Gastroesophageal sphincter (tissue), 4 donors: Measurements from ENCODE around the gene ZDHHC16. TPM values are rescaled to one million over a fixed set of nuclear protein-coding genes. Genes with fewer than 3 reads are reported as not detected.

Experiments used
- ATAC-seq: fragments of 150-250 bp; one replicate; pipeline ENCODE4 v1.9.1; 2016; ENCODE audit warnings: mild to moderate bottlenecking, moderate library complexity
- H3K27ac ChIP-seq, 4 donors: fragments of 200-600 bp; sonication (generic) in 3 of 4; 1 replicate in 3 of 4; 2 replicates in 1 of 4; pipeline ENCODE4 v1.5.1; 2016 to 2019
- H3K27me3 ChIP-seq: fragments of 200-600 bp; sonication (generic); one replicate; pipeline ENCODE4 v1.5.1; 2019
- H3K36me3 ChIP-seq, 2 donors: fragments of 200-600 bp; sonication (generic); one replicate each; pipeline ENCODE4 v1.5.1; 2019; ENCODE audit warnings: control low read depth in 1 of 2
- H3K4me1 ChIP-seq, 3 donors: fragments of 200-600 bp; sonication (generic); 1 replicate in 2 of 3; 2 replicates in 1 of 3; pipeline ENCODE4 v1.5.1; 2016 to 2019; ENCODE audit warnings: control low read depth in 2 of 3
- H3K4me3 ChIP-seq, 2 donors: fragments of 200-600 bp; sonication (generic); one replicate each; pipeline ENCODE4 v1.5.1; 2019; ENCODE audit warnings: mild to moderate bottlenecking in 1 of 2, moderate library complexity in 1 of 2
- H3K9me3 ChIP-seq, 3 donors: fragments of 200-600 bp; sonication (generic); one replicate each; pipeline ENCODE4 v1.5.1; 2017 to 2019; ENCODE audit warnings: control low read depth in 2 of 3
- CTCF ChIP-seq, 4 experiments: fragments of 200-600 bp in 2 of 4; fragments of 450-650 bp in 2 of 4; sonication (generic) in 1 of 4; IDR thresholded peaks; one replicate each; pipeline ENCODE4 v1.5.1; 2017 to 2019; ENCODE audit warnings: antibody characterized with exemption in 4 of 4, mild to moderate bottlenecking in 2 of 4, moderate library complexity in 2 of 4
- EP300 ChIP-seq: sonication (generic); formaldehyde crosslinking; IDR thresholded peaks from one replicate; pipeline ENCODE4 v1.6.1; 2017; ENCODE audit warnings: antibody characterized with exemption, mild to moderate bottlenecking
- POLR2A ChIP-seq, 2 donors: fragments of 450-650 bp; IDR thresholded peaks; one replicate each; pipeline ENCODE4 v1.6.1; 2017; ENCODE audit warnings: antibody characterized with exemption in 2 of 2, mild to moderate bottlenecking in 2 of 2, moderate library complexity in 1 of 2
- POLR2AphosphoS5 ChIP-seq: sonication (generic); formaldehyde crosslinking; IDR thresholded peaks from one replicate; pipeline ENCODE4 v1.6.1; 2017; ENCODE audit warnings: antibody characterized with exemption
- WGBS, 2 donors: methylation state at CpG; one replicate each; pipeline ENCODE4 v1.1.5; 2018; ENCODE audit warnings: low coverage in 1 of 2; 5-methylcytosine and 5-hydroxymethylcytosine counted together
- total RNA-seq, 4 donors: library from RNA; depleted of rRNA; stranded (reverse); fragments of >200 nt; gene quantifications; one replicate each; pipeline ENCODE4 v1.1.0, GENCODE V29; 2016

ZDHHC16 gene
- total RNA-seq, 4 donors from 2014 or later = 22.3 to 31.6 (median 25.3) TPM

- H3K36me3 ChIP-seq = no peaks in the 10 kb centered on the region
- WGBS, 2 donors = 85% methylated on average over 2 of the region's 2 CpGs; no CpG with 5 or more reads in 1 of the 2 donors
- no peaks in the 10 kb centered on the region for H3K9me3 ChIP-seq
- TF ChIP-seq EP300 = no peak
- TF ChIP-seq CTCF (IDR thresholded peaks at IDR 0.05) = no peak
- no peak for TF ChIP-seq POLR2AphosphoS5
- TF ChIP-seq POLR2A (IDR thresholded peaks at IDR 0.05) = no peak
- peak overlapping the region in 3 of 4 donors; percentile 96 to 97 (median 97) for H3K27ac ChIP-seq
- no peaks in the 10 kb centered on the region for H3K27me3 ChIP-seq
- no peak for ATAC-seq
- H3K4me3 ChIP-seq = peak overlapping the region in 1 of 2 donors; percentile 96
- H3K4me1 ChIP-seq = peaks cover 0 to 47% (median 10%) of the 10 kb centered on the region in 3 donors
Observed at GRCh38 chr10:97500297-97500575, 54.3 kb downstream of the ZDHHC16 start.

GRCh38 chr10:97502916-97503315 is 56.9 kb downstream of the ZDHHC16 start:
- no peaks in the 10 kb centered on the region for H3K27me3 ChIP-seq
- ATAC-seq = no peak
- no peaks in the 10 kb centered on the region for H3K9me3 ChIP-seq
- H3K4me3 ChIP-seq = no peak overlapping the region
- 80 to 94% methylated on average over 1 to 6 of the region's 6 CpGs for WGBS, 2 donors
- TF ChIP-seq EP300 (no peak), CTCF (IDR thresholded peaks at IDR 0.05) (no peak), POLR2AphosphoS5 (no peak), POLR2A (IDR thresholded peaks at IDR 0.05) (no peak)
- peaks cover 0 to 22% (median 0%) of the 10 kb centered on the region in 3 donors for H3K4me1 ChIP-seq
- H3K27ac ChIP-seq = no peak overlapping the region
- H3K36me3 ChIP-seq = no peaks in the 10 kb centered on the region

- Histone ChIP-seq H3K4me1 (peaks cover 0 to 23% (median 0%) of the 10 kb centered on the region in 3 donors), H3K4me3 (no peak overlapping the region), H3K27me3 (no peaks in the 10 kb centered on the region), H3K36me3 (no peaks in the 10 kb centered on the region), H3K9me3 (no peaks in the 10 kb centered on the region), H3K27ac (no peak overlapping the region)
- ATAC-seq = no peak
- TF ChIP-seq EP300 (no peak), CTCF (IDR thresholded peaks at IDR 0.05) (no peak), POLR2A (IDR thresholded peaks at IDR 0.05) (no peak), POLR2AphosphoS5 (no peak)
- WGBS, 2 donors = 80% methylated on average over 1 of the region's 3 CpGs; no CpG with 5 or more reads in 1 of the 2 donors
Observed at GRCh38 chr10:97503406-97503805, 57.4 kb downstream of the ZDHHC16 start.

GRCh38 chr10:97505152-97505551 is 59.2 kb downstream of the ZDHHC16 start:
- Histone ChIP-seq H3K27me3 (no peaks in the 10 kb centered on the region), H3K4me3 (no peak overlapping the region), H3K27ac (no peak overlapping the region), H3K9me3 (no peaks in the 10 kb centered on the region), H3K4me1 (peaks cover 0 to 18% (median 0%) of the 10 kb centered on the region in 3 donors), H3K36me3 (no peaks in the 10 kb centered on the region)
- ATAC-seq = no peak
- WGBS, 2 donors = 38 to 89% methylated on average over 1 of the region's 1 CpG
- no peak for TF ChIP-seq CTCF (IDR thresholded peaks at IDR 0.05)
- no peak for TF ChIP-seq POLR2AphosphoS5
- no peak for TF ChIP-seq POLR2A (IDR thresholded peaks at IDR 0.05)
- TF ChIP-seq EP300 = no peak

GRCh38 chr10:97506199-97506991 is 60.4 kb downstream of the ZDHHC16 start:
- H3K4me3 ChIP-seq = no peak overlapping the region
- no peak overlapping the region for H3K27ac ChIP-seq
- no peaks in the 10 kb centered on the region for H3K9me3 ChIP-seq
- peaks cover 0 to 10% (median 0%) of the 10 kb centered on the region in 3 donors for H3K4me1 ChIP-seq
- WGBS, 2 donors = 82% methylated on average over 3 of the region's 3 CpGs; no CpG with 5 or more reads in 1 of the 2 donors
- H3K27me3 ChIP-seq = no peaks in the 10 kb centered on the region
- no peak for ATAC-seq
- TF ChIP-seq POLR2AphosphoS5 = no peak
- TF ChIP-seq EP300 = no peak
- TF ChIP-seq CTCF (IDR thresholded peaks at IDR 0.05) = no peak
- TF ChIP-seq POLR2A (IDR thresholded peaks at IDR 0.05) = no peak
- no peaks in the 10 kb centered on the region for H3K36me3 ChIP-seq
